GM23338 (cell line): Measurements from ENCODE around the gene TSPAN3. TPM values are rescaled to one million over a fixed set of nuclear protein-coding genes. Genes with fewer than 3 reads are reported as not detected.
A peak's percentile ranks its signal among the peaks of the same experiment; 100 is the strongest.

ENCODE experiments used
- ATAC-seq: fragments of 200-7000 bp; cut with Tn5 transposase; 3 replicates; pipeline ENCODE4 v1.9.1; 2020
- DNase-seq: peaks from one replicate; pipeline ENCODE4 v3.0.0-alpha.2; 2015; ENCODE audit warnings: low spot score
- H2AFZ ChIP-seq: fragments of 200-600 bp; sonication (generic); 2 replicates; pipeline ENCODE4 v1.8.0; 2016; ENCODE audit warnings: antibody characterized with exemption, mild to moderate bottlenecking, moderate library complexity
- H3F3A ChIP-seq: fragments of 200-600 bp; sonication (generic); replicated peaks from 2 replicates; pipeline ENCODE4 v1.8.0; 2017; ENCODE audit warnings: antibody characterized with exemption, mixed run types, low read depth
- H3K27ac ChIP-seq: fragments of 200-600 bp; sonication (generic); 2 replicates; pipeline ENCODE4 v1.6.1; 2016; ENCODE audit warnings: low read depth
- H3K27me3 ChIP-seq: fragments of 200-600 bp; sonication (generic); 2 replicates; pipeline ENCODE4 v1.8.0; 2016; ENCODE audit warnings: mild to moderate bottlenecking, mixed run types, moderate library complexity; ENCODE audit not compliant: insufficient read depth
- H3K36me3 ChIP-seq: fragments of 200-600 bp; sonication (generic); 2 replicates; pipeline ENCODE4 v1.8.0; 2016; ENCODE audit warnings: mild to moderate bottlenecking; ENCODE audit not compliant: insufficient read depth
- H3K4me1 ChIP-seq: fragments of 200-600 bp; sonication (generic); 2 replicates; pipeline ENCODE4 v1.8.0; 2016; ENCODE audit warnings: mild to moderate bottlenecking, moderate library complexity; ENCODE audit not compliant: insufficient read depth
- H3K4me2 ChIP-seq: fragments of 200-600 bp; sonication (generic); 2 replicates; pipeline ENCODE4 v1.7.1; 2017; ENCODE audit warnings: mixed run types
- H3K4me3 ChIP-seq: fragments of 200-600 bp; sonication (generic); 2 replicates; pipeline ENCODE4 v1.6.1; 2016; ENCODE audit warnings: mixed run types
- H3K79me2 ChIP-seq: fragments of 200-600 bp; sonication (generic); replicated peaks from 2 replicates; pipeline ENCODE4 v1.8.0; 2017; ENCODE audit warnings: mild to moderate bottlenecking; ENCODE audit not compliant: insufficient read depth
- H3K9me2 ChIP-seq: fragments of 200-600 bp; sonication (generic); 2 replicates; pipeline ENCODE4 v1.8.0; 2017; ENCODE audit not compliant: insufficient read depth
- H4K20me1 ChIP-seq: fragments of 200-600 bp; sonication (generic); replicated peaks from 2 replicates; pipeline ENCODE4 v1.8.0; 2017; ENCODE audit warnings: mild to moderate bottlenecking; ENCODE audit not compliant: insufficient read depth
- H3K27ac Mint-ChIP-seq: 2 replicates; pipeline ENCODE4 v1.8.0; 2020; ENCODE audit warnings: inconsistent platforms, mild to moderate bottlenecking, moderate library complexity, mixed read lengths
- H3K27me3 Mint-ChIP-seq: 3 replicates; pipeline ENCODE4 v1.8.0; 2022; ENCODE audit warnings: low read depth, mild to moderate bottlenecking, moderate library complexity, mixed read lengths, inconsistent platforms; ENCODE audit not compliant: insufficient read depth, poor library complexity
- H3K36me3 Mint-ChIP-seq: 3 replicates; pipeline ENCODE4 v1.8.0; 2021; ENCODE audit warnings: low read depth, mild to moderate bottlenecking, inconsistent platforms, moderate library complexity, mixed read lengths
- H3K4me1 Mint-ChIP-seq: 3 replicates; pipeline ENCODE4 v1.8.0; 2020; ENCODE audit warnings: mild to moderate bottlenecking, inconsistent platforms, mixed read lengths
- H3K4me3 Mint-ChIP-seq: 3 replicates; pipeline ENCODE4 v1.8.0; 2021; ENCODE audit warnings: moderate library complexity, mild to moderate bottlenecking, inconsistent platforms, mixed read lengths
- H3K9me3 Mint-ChIP-seq: 3 replicates; pipeline ENCODE4 v1.8.0; 2020; ENCODE audit warnings: moderate library complexity, mild to moderate bottlenecking, inconsistent platforms, mixed read lengths
- CREB1 ChIP-seq: fragments of 250-450 bp; sonication (Bioruptor Pico); IDR thresholded peaks from 2 replicates; pipeline ENCODE4 v1.5.0; 2020; ENCODE audit warnings: low read depth, mild to moderate bottlenecking, moderate library complexity
- EZH2 ChIP-seq: fragments of 200-600 bp; sonication (generic); IDR thresholded peaks from one replicate; pipeline ENCODE4 v1.8.0; 2017; ENCODE audit warnings: antibody characterized with exemption, mild to moderate bottlenecking, low read depth; ENCODE audit not compliant: unreplicated experiment
- EZH2phosphoT487 ChIP-seq: fragments of 200-600 bp; sonication (generic); IDR thresholded peaks from one replicate; pipeline ENCODE4 v1.8.1; 2018; ENCODE audit warnings: antibody characterized with exemption; ENCODE audit not compliant: unreplicated experiment
- JUNB ChIP-seq: IDR thresholded peaks from one replicate; pipeline ENCODE4 v1.6.1; 2016; ENCODE audit warnings: antibody characterized with exemption; ENCODE audit not compliant: unreplicated experiment
- NANOG ChIP-seq: IDR thresholded peaks from 2 replicates; pipeline ENCODE4 v1.6.1; 2016; ENCODE audit warnings: antibody characterized with exemption, borderline replicate concordance
- POLR2AphosphoS5 ChIP-seq: IDR thresholded peaks from 2 replicates; pipeline ENCODE4 v1.6.1; 2016; ENCODE audit warnings: antibody characterized with exemption, low read depth
- STAT1 ChIP-seq: IDR thresholded peaks from one replicate; pipeline ENCODE4 v1.6.1; 2016; ENCODE audit warnings: antibody characterized with exemption; ENCODE audit not compliant: unreplicated experiment
- ZNF114 ChIP-seq: fragments of 250-450 bp; sonication (Bioruptor Pico); IDR thresholded peaks from 2 replicates; pipeline ENCODE4 v1.5.0; 2020; ENCODE audit warnings: mild to moderate bottlenecking, moderate library complexity
- ZNF331 ChIP-seq: fragments of 250-450 bp; sonication (Bioruptor Pico); IDR thresholded peaks from 2 replicates; pipeline ENCODE4 v1.5.0; 2020; ENCODE audit warnings: low read depth, mild to moderate bottlenecking, moderate library complexity
- polyA plus RNA-seq: library from polyadenylated mRNA; unstranded; fragments of >200 nt; fragmentation: Nextera tagmentation; extraction: Ambion mirVana; gene quantifications from 2 replicates; pipeline ENCODE4 v1.2.1, GENCODE V29; 2016
- total RNA-seq: library from RNA; depleted of rRNA; stranded (reverse); fragments of >200 nt; shearing (Covaris generic); gene quantifications from 2 replicates; pipeline ENCODE4 v1.2.3, GENCODE V29; 2014
- TF ChIP-seq, protein P1 (sequence below): IDR thresholded peaks from one replicate; pipeline ENCODE4 v1.6.1; 2018; ENCODE audit warnings: antibody characterized with exemption; ENCODE audit not compliant: unreplicated experiment
- TF ChIP-seq, protein P2 (sequence below), 2 experiments: fragments of 200-600 bp in 1 of 2; sonication (generic) in 1 of 2; conservative IDR thresholded peaks; 2 replicates each; pipeline versions ENCODE4 v1.5.1 to v1.6.1; 2016 to 2017; ENCODE audit warnings: antibody characterized with exemption in 2 of 2, low read depth in 2 of 2, mild to moderate bottlenecking in 2 of 2, moderate library complexity in 1 of 2
- TF ChIP-seq, protein P3 (sequence below): IDR thresholded peaks from 2 replicates; pipeline ENCODE4 v1.6.1; 2016; ENCODE audit warnings: antibody characterized with exemption
- TF ChIP-seq, protein P4 (sequence below): fragments of 250-450 bp; sonication (Bioruptor Pico); IDR thresholded peaks from 2 replicates; pipeline ENCODE4 v1.5.0; 2020; ENCODE audit warnings: mild to moderate bottlenecking, moderate library complexity

The TSPAN3 gene
- total and polyA plus RNA-seq, 2 experiments from 2014 or later: 72.5 to 159 TPM

DNA sequence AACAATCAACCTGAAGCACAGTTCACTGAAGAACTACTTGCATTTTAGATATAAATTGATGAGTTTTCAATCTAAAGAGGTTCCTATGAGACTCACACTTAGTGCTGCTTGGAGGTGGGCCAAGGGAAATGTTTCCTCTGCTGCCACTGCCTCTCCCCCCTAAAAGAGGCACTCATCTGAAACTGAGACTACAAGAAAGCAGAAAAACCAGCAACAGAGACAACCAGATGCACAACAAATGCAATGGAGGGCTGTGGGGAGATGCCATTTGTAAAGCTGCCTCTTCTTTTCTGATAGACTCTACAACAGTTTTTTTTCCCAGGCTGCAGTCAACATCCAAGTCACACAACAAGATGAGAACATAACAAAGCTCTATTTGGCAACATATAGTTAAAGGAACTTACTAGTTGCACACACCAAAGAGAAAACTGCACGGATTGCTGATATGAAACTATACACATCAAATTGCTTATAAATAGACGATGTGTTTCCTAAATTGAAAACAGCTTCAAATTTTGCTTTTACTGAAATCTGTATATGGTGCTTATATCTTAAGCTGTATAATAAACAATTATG lies 11.0 kb downstream of the TSPAN3 start:
- peaks cover 21% of the 10 kb centered on the region for H4K20me1 ChIP-seq
- no peak overlapping the region for H3K4me3 ChIP-seq
- peaks cover 25% of the 10 kb centered on the region for H3K4me1 ChIP-seq
- Mint-ChIP-seq H3K4me3 (no peak overlapping the region), H3K4me1 (peaks cover 49% of the 10 kb centered on the region), H3K27ac (0 out of 2 replicates have a peak overlapping the region, but pooled peaks have one; percentile 30), H3K36me3 (no peaks in the 10 kb centered on the region; the same call in 2 of the 3 replicates), H3K27me3 (no peaks in the 10 kb centered on the region), H3K9me3 (no peaks in the 10 kb centered on the region)
- TF ChIP-seq ZNF331 (CRISPR knock-in tag): no peak
- TF ChIP-seq, protein P1, sequence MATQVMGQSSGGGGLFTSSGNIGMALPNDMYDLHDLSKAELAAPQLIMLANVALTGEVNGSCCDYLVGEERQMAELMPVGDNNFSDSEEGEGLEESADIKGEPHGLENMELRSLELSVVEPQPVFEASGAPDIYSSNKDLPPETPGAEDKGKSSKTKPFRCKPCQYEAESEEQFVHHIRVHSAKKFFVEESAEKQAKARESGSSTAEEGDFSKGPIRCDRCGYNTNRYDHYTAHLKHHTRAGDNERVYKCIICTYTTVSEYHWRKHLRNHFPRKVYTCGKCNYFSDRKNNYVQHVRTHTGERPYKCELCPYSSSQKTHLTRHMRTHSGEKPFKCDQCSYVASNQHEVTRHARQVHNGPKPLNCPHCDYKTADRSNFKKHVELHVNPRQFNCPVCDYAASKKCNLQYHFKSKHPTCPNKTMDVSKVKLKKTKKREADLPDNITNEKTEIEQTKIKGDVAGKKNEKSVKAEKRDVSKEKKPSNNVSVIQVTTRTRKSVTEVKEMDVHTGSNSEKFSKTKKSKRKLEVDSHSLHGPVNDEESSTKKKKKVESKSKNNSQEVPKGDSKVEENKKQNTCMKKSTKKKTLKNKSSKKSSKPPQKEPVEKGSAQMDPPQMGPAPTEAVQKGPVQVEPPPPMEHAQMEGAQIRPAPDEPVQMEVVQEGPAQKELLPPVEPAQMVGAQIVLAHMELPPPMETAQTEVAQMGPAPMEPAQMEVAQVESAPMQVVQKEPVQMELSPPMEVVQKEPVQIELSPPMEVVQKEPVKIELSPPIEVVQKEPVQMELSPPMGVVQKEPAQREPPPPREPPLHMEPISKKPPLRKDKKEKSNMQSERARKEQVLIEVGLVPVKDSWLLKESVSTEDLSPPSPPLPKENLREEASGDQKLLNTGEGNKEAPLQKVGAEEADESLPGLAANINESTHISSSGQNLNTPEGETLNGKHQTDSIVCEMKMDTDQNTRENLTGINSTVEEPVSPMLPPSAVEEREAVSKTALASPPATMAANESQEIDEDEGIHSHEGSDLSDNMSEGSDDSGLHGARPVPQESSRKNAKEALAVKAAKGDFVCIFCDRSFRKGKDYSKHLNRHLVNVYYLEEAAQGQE: no peak
- no peak for TF ChIP-seq CREB1 (CRISPR knock-in tag)
- TF ChIP-seq, protein P2, sequence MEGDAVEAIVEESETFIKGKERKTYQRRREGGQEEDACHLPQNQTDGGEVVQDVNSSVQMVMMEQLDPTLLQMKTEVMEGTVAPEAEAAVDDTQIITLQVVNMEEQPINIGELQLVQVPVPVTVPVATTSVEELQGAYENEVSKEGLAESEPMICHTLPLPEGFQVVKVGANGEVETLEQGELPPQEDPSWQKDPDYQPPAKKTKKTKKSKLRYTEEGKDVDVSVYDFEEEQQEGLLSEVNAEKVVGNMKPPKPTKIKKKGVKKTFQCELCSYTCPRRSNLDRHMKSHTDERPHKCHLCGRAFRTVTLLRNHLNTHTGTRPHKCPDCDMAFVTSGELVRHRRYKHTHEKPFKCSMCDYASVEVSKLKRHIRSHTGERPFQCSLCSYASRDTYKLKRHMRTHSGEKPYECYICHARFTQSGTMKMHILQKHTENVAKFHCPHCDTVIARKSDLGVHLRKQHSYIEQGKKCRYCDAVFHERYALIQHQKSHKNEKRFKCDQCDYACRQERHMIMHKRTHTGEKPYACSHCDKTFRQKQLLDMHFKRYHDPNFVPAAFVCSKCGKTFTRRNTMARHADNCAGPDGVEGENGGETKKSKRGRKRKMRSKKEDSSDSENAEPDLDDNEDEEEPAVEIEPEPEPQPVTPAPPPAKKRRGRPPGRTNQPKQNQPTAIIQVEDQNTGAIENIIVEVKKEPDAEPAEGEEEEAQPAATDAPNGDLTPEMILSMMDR (conservative IDR thresholded peaks at IDR 0.05; ENCODE audit: low read depth in 2 of 2): no peak
- TF ChIP-seq STAT1: no peak
- no peak for TF ChIP-seq JUNB
- TF ChIP-seq ZNF114: no peak
- TF ChIP-seq NANOG: no peak
- TF ChIP-seq, protein P3, sequence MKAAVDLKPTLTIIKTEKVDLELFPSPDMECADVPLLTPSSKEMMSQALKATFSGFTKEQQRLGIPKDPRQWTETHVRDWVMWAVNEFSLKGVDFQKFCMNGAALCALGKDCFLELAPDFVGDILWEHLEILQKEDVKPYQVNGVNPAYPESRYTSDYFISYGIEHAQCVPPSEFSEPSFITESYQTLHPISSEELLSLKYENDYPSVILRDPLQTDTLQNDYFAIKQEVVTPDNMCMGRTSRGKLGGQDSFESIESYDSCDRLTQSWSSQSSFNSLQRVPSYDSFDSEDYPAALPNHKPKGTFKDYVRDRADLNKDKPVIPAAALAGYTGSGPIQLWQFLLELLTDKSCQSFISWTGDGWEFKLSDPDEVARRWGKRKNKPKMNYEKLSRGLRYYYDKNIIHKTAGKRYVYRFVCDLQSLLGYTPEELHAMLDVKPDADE: no peak
- no peak for TF ChIP-seq POLR2AphosphoS5
- TF ChIP-seq EZH2: no peak
- no peak for TF ChIP-seq EZH2phosphoT487
- TF ChIP-seq, protein P4, sequence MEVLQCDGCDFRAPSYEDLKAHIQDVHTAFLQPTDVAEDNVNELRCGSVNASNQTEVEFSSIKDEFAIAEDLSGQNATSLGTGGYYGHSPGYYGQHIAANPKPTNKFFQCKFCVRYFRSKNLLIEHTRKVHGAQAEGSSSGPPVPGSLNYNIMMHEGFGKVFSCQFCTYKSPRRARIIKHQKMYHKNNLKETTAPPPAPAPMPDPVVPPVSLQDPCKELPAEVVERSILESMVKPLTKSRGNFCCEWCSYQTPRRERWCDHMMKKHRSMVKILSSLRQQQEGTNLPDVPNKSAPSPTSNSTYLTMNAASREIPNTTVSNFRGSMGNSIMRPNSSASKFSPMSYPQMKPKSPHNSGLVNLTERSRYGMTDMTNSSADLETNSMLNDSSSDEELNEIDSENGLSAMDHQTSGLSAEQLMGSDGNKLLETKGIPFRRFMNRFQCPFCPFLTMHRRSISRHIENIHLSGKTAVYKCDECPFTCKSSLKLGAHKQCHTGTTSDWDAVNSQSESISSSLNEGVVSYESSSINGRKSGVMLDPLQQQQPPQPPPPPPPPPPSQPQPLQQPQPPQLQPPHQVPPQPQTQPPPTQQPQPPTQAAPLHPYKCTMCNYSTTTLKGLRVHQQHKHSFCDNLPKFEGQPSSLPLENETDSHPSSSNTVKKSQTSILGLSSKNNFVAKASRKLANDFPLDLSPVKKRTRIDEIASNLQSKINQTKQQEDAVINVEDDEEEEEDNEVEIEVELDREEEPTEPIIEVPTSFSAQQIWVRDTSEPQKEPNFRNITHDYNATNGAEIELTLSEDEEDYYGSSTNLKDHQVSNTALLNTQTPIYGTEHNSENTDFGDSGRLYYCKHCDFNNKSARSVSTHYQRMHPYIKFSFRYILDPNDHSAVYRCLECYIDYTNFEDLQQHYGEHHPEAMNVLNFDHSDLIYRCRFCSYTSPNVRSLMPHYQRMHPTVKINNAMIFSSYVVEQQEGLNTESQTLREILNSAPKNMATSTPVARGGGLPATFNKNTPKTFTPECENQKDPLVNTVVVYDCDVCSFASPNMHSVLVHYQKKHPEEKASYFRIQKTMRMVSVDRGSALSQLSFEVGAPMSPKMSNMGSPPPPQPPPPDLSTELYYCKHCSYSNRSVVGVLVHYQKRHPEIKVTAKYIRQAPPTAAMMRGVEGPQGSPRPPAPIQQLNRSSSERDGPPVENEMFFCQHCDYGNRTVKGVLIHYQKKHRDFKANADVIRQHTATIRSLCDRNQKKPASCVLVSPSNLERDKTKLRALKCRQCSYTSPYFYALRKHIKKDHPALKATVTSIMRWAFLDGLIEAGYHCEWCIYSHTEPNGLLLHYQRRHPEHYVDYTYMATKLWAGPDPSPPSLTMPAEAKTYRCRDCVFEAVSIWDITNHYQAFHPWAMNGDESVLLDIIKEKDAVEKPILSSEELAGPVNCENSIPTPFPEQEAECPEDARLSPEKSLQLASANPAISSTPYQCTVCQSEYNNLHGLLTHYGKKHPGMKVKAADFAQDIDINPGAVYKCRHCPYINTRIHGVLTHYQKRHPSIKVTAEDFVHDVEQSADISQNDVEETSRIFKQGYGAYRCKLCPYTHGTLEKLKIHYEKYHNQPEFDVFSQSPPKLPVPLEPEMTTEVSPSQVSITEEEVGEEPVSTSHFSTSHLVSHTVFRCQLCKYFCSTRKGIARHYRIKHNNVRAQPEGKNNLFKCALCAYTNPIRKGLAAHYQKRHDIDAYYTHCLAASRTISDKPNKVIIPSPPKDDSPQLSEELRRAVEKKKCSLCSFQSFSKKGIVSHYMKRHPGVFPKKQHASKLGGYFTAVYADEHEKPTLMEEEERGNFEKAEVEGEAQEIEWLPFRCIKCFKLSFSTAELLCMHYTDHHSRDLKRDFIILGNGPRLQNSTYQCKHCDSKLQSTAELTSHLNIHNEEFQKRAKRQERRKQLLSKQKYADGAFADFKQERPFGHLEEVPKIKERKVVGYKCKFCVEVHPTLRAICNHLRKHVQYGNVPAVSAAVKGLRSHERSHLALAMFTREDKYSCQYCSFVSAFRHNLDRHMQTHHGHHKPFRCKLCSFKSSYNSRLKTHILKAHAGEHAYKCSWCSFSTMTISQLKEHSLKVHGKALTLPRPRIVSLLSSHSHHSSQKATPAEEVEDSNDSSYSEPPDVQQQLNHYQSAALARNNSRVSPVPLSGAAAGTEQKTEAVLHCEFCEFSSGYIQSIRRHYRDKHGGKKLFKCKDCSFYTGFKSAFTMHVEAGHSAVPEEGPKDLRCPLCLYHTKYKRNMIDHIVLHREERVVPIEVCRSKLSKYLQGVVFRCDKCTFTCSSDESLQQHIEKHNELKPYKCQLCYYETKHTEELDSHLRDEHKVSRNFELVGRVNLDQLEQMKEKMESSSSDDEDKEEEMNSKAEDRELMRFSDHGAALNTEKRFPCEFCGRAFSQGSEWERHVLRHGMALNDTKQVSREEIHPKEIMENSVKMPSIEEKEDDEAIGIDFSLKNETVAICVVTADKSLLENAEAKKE (CRISPR knock-in tag): no peak
- H2AFZ ChIP-seq: no peak overlapping the region
- no peaks in the 10 kb centered on the region for H3K9me2 ChIP-seq
- peaks cover 76% of the 10 kb centered on the region for H3K79me2 ChIP-seq
- no peaks in the 10 kb centered on the region for H3F3A ChIP-seq
- no peaks in the 10 kb centered on the region for H3K36me3 ChIP-seq
- no peak overlapping the region for H3K4me2 ChIP-seq
- DNase-seq (no peak), ATAC-seq (no peak)
- H3K27me3 ChIP-seq: no peaks in the 10 kb centered on the region
- H3K27ac ChIP-seq: no peak overlapping the region
